Adrenal gland (tissue), 12 donors: ENCODE results near the gene PAOX. TPM values are rescaled to one million over a fixed set of nuclear protein-coding genes. Genes with fewer than 3 reads are reported as not detected.

Experiments used
- DNase-seq, 7 donors: peaks; one replicate each; pipeline ENCODE4 v3.0.0-alpha.2; 2019 to 2020
- H3K27ac ChIP-seq, 5 donors: fragments of 200-600 bp; sonication (generic) in 4 of 5; 1 replicate in 3 of 5; 2 replicates in 2 of 5; pipeline versions ENCODE4 v1.5.1 to v1.8.0; 2016 to 2020; ENCODE audit warnings: mild to moderate bottlenecking in 1 of 5
- H3K27me3 ChIP-seq: fragments of 200-600 bp; 2 replicates; pipeline ENCODE4 v1.8.0; 2021
- H3K36me3 ChIP-seq, 2 donors: fragments of 200-600 bp; replicated peaks in 1 of 2; 1 replicate in 1 of 2; 2 replicates in 1 of 2; pipeline versions ENCODE4 v1.5.1 to v1.8.0; 2018 to 2022
- H3K4me1 ChIP-seq, 2 donors: fragments of 200-600 bp; replicated peaks in 1 of 2; 1 replicate in 1 of 2; 2 replicates in 1 of 2; pipeline versions ENCODE4 v1.5.1 to v1.8.0; 2018 to 2021
- H3K4me3 ChIP-seq, 4 donors: fragments of 200-600 bp; sonication (generic) in 3 of 4; one replicate each; pipeline ENCODE4 v1.5.1; 2016 to 2018
- H3K9me3 ChIP-seq, 3 donors: fragments of 200-600 bp; sonication (generic) in 1 of 3; replicated peaks in 1 of 3; 1 replicate in 2 of 3; 2 replicates in 1 of 3; pipeline versions ENCODE4 v1.5.1 to v1.8.0; 2016 to 2021
- CTCF ChIP-seq, 6 experiments: fragments of 450-650 bp in 4 of 6; fragments of 200-600 bp in 2 of 6; sonication (generic) in 1 of 6; IDR thresholded peaks; 1 replicate in 5 of 6; 2 replicates in 1 of 6; pipeline versions ENCODE4 v1.5.1 to v1.8.0; 2016 to 2021; ENCODE audit warnings: antibody characterized with exemption in 6 of 6, mild to moderate bottlenecking in 2 of 6, moderate library complexity in 1 of 6
- POLR2A ChIP-seq, 2 donors: fragments of 450-650 bp; IDR thresholded peaks; one replicate each; pipeline ENCODE4 v1.6.1; 2017; ENCODE audit warnings: antibody characterized with exemption in 2 of 2, mild to moderate bottlenecking in 2 of 2, moderate library complexity in 1 of 2
- WGBS, 4 donors: extraction: QIAGEN DNeasy Blood & Tissue Kit in 2 of 4; methylation state at CpG; one replicate each; pipeline versions ENCODE4 v1.1.5 to v1.1.7; 2013 to 2017; 5-methylcytosine and 5-hydroxymethylcytosine counted together
- intact Hi-C, 2 donors: fragments of 100-400 bp; cut with DNase I; formaldehyde crosslinking; loops; one replicate each; pipeline versions ENCODE4 v1.14.1 to v1.15.0; 2022 to 2023
- polyA plus RNA-seq, 3 donors: library from polyadenylated mRNA; stranded (reverse); fragments of 200-250 nt in 2 of 3; fragments of 350-450 nt in 1 of 3; fragmentation: Illumina TruSeq in 1 of 3; extraction: RNeasy Lipid Tissue Mini Kit (QIAGEN cat#74804) in 1 of 3; gene quantifications; one replicate each; pipeline ENCODE4 v1.2.3, GENCODE V29; 2013 to 2014
- total RNA-seq, 9 donors: library from RNA; depleted of rRNA in 4 of 9; stranded (reverse); fragments of >200 nt in 4 of 9; fragments of 120-200 nt in 1 of 9; fragmentation: NEBNext Ultra II Directional in 1 of 9; extraction: Animal tissue kit (Norgen Biotek cat#: 25700) in 1 of 9; gene quantifications; one replicate each; pipeline versions ENCODE4 v1.1.0 to v1.2.4, GENCODE V29; 2013 to 2023
- donor health status: healthy with polysubstance abuse.
- donor health status: Bipolar disorder and iron deficiency.
- donor health status: DM: yes; HTN: yes; CAD: no.
- donor health status: DM: no; HTN: no; CAD: no.
- donor health status: DM: no; HTN: no; CAD: no.
- donor health status: DM: yes; HTN: yes; CAD: no.

Gene PAOX
- total and polyA plus RNA-seq, 12 donors, result 1.0 to 34.4 (median 6.4) TPM

GRCh38 chr10:133353202-133353959, 25.7 kb upstream of the PAOX start:
- H3K27ac ChIP-seq, result no peak overlapping the region
- TF ChIP-seq CTCF (IDR thresholded peaks at IDR 0.05) (no peak), POLR2A (IDR thresholded peaks at IDR 0.05) (no peak)
- H3K9me3 ChIP-seq, result no peaks in the 10 kb centered on the region
- peaks cover 6 to 12% of the 10 kb centered on the region in 2 donors for H3K4me1 ChIP-seq
- DNase-seq, result no peak
- intact Hi-C loops, result no loop called here
- no peaks in the 10 kb centered on the region for H3K36me3 ChIP-seq
- H3K4me3 ChIP-seq, result no peak overlapping the region
- H3K27me3 ChIP-seq, result no peaks in the 10 kb centered on the region
- 70 to 83% (median 81%) methylated on average over 6 to 16 of the region's 16 CpGs for WGBS, 4 donors

- TF ChIP-seq CTCF (IDR thresholded peaks at IDR 0.05) (no peak), POLR2A (IDR thresholded peaks at IDR 0.05) (no peak)
- Histone ChIP-seq H3K4me3 (no peak overlapping the region), H3K27ac (no peak overlapping the region), H3K9me3 (no peaks in the 10 kb centered on the region), H3K36me3 (no peaks in the 10 kb centered on the region), H3K4me1 (peaks cover 6 to 12% of the 10 kb centered on the region in 2 donors), H3K27me3 (no peaks in the 10 kb centered on the region)
- intact Hi-C loops, result no loop called here
- 83 to 86% (median 85%) methylated on average over 14 to 16 of the region's 16 CpGs for WGBS, 4 donors
- DNase-seq, result no peak
Observed at GRCh38 chr10:133353988-133354605, 25.0 kb upstream of the PAOX start.

- H3K9me3 ChIP-seq, result no peaks in the 10 kb centered on the region
- no peak for DNase-seq
- H3K36me3 ChIP-seq, result no peaks in the 10 kb centered on the region
- H3K27ac ChIP-seq, result no peak overlapping the region
- no peak for TF ChIP-seq CTCF (IDR thresholded peaks at IDR 0.05)
- TF ChIP-seq POLR2A (IDR thresholded peaks at IDR 0.05), result no peak
- no peaks in the 10 kb centered on the region for H3K27me3 ChIP-seq
- H3K4me1 ChIP-seq, result peaks cover 6 to 12% of the 10 kb centered on the region in 2 donors
- 92 to 100% (median 94%) methylated on average over 1 to 14 of the region's 14 CpGs for WGBS, 4 donors
- intact Hi-C loops, result no loop called here
- no peak overlapping the region for H3K4me3 ChIP-seq
Observed at GRCh38 chr10:133354672-133355240, 24.3 kb upstream of the PAOX start.

- TF ChIP-seq POLR2A (IDR thresholded peaks at IDR 0.05), result no peak
- TF ChIP-seq CTCF (IDR thresholded peaks at IDR 0.05), result no peak
- H3K9me3 ChIP-seq, result no peaks in the 10 kb centered on the region
- H3K27me3 ChIP-seq, result no peaks in the 10 kb centered on the region
- no peak overlapping the region for H3K4me3 ChIP-seq
- 89 to 100% (median 97%) methylated on average over 2 to 6 of the region's 6 CpGs for WGBS, 4 donors
- intact Hi-C loops, result no loop called here
- H3K27ac ChIP-seq, result no peak overlapping the region
- H3K4me1 ChIP-seq, result peaks cover 6 to 12% of the 10 kb centered on the region in 2 donors
- DNase-seq, result no peak
- no peaks in the 10 kb centered on the region for H3K36me3 ChIP-seq
Observed at GRCh38 chr10:133355266-133355665, 23.8 kb upstream of the PAOX start.
